DND-41 (cell line): ENCODE results near the gene PUSL1.

ENCODE experiments used
- EZH2 ChIP-seq: IDR thresholded peaks from 3 replicates; pipeline ENCODE4 v1.6.1; 2012; ENCODE audit warnings: borderline replicate concordance, low read depth, mild to moderate bottlenecking, moderate library complexity, low read length, inconsistent platforms; ENCODE audit not compliant: severe bottlenecking
- TF ChIP-seq, protein P1 (sequence below): IDR thresholded peaks from 2 replicates; pipeline ENCODE4 v1.5.1; 2012; ENCODE audit warnings: borderline replicate concordance, low read length, moderate library complexity, mild to moderate bottlenecking; ENCODE audit not compliant: poor library complexity, severe bottlenecking; ENCODE audit errors: extremely low read depth

DNA sequence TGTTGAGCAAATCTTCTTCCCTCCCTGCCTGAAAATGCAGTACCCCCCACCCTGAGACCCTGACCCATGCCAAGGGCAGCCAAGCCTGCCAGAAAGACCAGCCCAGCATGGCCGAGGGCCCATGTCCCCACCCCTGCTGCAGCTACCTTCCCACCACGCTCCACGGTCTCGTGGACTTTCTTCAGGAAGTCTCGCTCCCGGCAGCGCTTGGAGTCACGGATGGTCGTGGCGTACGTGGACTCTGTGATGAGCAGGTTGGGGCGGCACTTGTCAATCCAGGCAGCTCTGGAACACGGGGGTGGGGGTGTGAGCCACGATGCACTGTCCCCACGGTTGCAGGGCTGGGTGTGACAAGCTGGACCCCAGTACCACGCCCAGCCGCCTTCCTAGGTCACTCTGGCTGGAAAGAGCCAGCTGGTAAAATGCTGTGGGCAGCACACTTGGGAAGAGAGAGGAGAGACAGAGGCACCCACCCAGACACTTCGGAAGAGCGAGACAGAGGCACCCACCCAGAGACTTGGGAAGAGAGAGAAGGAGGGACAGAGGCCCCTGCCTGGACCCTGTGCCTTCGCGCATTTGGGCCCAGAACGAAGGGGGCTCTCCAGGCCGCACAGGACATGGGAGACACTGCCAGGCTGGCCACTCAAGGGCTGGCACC, 6.4 kb downstream of the PUSL1 start:
- TF ChIP-seq, protein P1, sequence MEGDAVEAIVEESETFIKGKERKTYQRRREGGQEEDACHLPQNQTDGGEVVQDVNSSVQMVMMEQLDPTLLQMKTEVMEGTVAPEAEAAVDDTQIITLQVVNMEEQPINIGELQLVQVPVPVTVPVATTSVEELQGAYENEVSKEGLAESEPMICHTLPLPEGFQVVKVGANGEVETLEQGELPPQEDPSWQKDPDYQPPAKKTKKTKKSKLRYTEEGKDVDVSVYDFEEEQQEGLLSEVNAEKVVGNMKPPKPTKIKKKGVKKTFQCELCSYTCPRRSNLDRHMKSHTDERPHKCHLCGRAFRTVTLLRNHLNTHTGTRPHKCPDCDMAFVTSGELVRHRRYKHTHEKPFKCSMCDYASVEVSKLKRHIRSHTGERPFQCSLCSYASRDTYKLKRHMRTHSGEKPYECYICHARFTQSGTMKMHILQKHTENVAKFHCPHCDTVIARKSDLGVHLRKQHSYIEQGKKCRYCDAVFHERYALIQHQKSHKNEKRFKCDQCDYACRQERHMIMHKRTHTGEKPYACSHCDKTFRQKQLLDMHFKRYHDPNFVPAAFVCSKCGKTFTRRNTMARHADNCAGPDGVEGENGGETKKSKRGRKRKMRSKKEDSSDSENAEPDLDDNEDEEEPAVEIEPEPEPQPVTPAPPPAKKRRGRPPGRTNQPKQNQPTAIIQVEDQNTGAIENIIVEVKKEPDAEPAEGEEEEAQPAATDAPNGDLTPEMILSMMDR = no peak
- TF ChIP-seq EZH2 = no peak
